Esophagus muscularis mucosa (tissue), 4 donors: Measurements from ENCODE around the gene OSGIN1. TPM values are rescaled to one million over a fixed set of nuclear protein-coding genes. Genes with fewer than 3 reads are reported as not detected.

Source experiments
- DNase-seq: peaks from one replicate; pipeline ENCODE4 v3.0.0-alpha.2; 2017; ENCODE audit errors: extremely low spot score
- H3K27ac ChIP-seq, 4 donors: fragments of 200-600 bp; sonication (generic); replicated peaks in 1 of 4; 1 replicate in 3 of 4; 2 replicates in 1 of 4; pipeline ENCODE4 v1.5.1; 2016 to 2019; ENCODE audit warnings: mild to moderate bottlenecking in 1 of 4
- H3K27me3 ChIP-seq, 4 donors: fragments of 200-600 bp; sonication (generic); one replicate each; pipeline versions ENCODE4 v1.5.1 to v1.6.0; 2016 to 2019
- H3K36me3 ChIP-seq, 4 donors: fragments of 200-600 bp; sonication (generic); one replicate each; pipeline ENCODE4 v1.5.1; 2016 to 2019
- H3K4me1 ChIP-seq, 4 donors: fragments of 200-600 bp; sonication (generic); one replicate each; pipeline ENCODE4 v1.5.1; 2016 to 2019
- H3K4me3 ChIP-seq, 4 donors: fragments of 200-600 bp; sonication (generic); 1 replicate in 2 of 4; 2 replicates in 2 of 4; pipeline ENCODE4 v1.5.1; 2016 to 2019; ENCODE audit warnings: mild to moderate bottlenecking in 4 of 4, moderate library complexity in 1 of 4
- H3K9me3 ChIP-seq, 4 donors: fragments of 200-600 bp; sonication (generic); 1 replicate in 3 of 4; 2 replicates in 1 of 4; pipeline ENCODE4 v1.5.1; 2016 to 2019
- EP300 ChIP-seq: sonication (generic); formaldehyde crosslinking; IDR thresholded peaks from one replicate; pipeline ENCODE4 v1.6.1; 2017; ENCODE audit warnings: antibody characterized with exemption
- POLR2A ChIP-seq: fragments of 450-650 bp; IDR thresholded peaks from one replicate; pipeline ENCODE4 v1.6.1; 2017; ENCODE audit warnings: antibody characterized with exemption, moderate library complexity, mild to moderate bottlenecking, low read depth
- POLR2AphosphoS5 ChIP-seq, 2 donors: sonication (generic); formaldehyde crosslinking; IDR thresholded peaks; one replicate each; pipeline ENCODE4 v1.6.1; 2017; ENCODE audit warnings: antibody characterized with exemption in 2 of 2
- WGBS: methylation state at CpG from one replicate; pipeline ENCODE4 v1.1.5; 2018; 5-methylcytosine and 5-hydroxymethylcytosine counted together
- intact Hi-C: fragments of 100-400 bp; cut with DNase I; formaldehyde crosslinking; loops from one replicate; pipeline ENCODE4 v1.15.1; 2023
- total RNA-seq, 4 donors: library from RNA; depleted of rRNA; stranded (reverse); fragments of >200 nt; gene quantifications; one replicate each; pipeline versions ENCODE4 v1.1.0 to v1.2.1, GENCODE V29; 2016
- TF ChIP-seq, protein P1 (sequence below), 3 experiments: fragments of 200-600 bp in 2 of 3; fragments of 450-650 bp in 1 of 3; sonication (generic) in 2 of 3; IDR thresholded peaks; one replicate each; pipeline ENCODE4 v1.5.1; 2017 to 2019; ENCODE audit warnings: antibody characterized with exemption in 3 of 3, mild to moderate bottlenecking in 2 of 3, moderate library complexity in 1 of 3

Gene OSGIN1
- total RNA-seq, 4 donors from 2014 or later = 7.1 to 17.6 (median 13.8) TPM

DNA sequence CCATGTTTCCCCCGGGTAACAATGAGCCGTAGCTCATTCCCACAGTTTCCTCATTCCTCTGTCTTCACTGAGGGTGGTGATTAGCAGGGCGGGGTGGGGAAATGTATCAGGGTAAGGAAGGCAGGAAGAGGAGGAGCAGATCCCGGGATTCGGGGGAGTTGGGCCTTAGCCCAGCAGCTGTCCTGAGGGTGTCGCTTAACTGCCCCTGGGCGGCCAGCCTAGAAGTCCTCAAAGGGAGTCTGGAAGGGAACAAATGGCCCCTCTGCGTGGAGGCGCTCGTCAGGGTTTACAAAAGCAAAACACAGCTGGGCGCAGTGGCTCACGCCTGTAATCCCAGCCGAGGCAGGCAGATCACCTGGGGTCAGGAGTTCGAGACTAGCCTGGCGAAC, 39.8 kb upstream of the OSGIN1 start:
- TF ChIP-seq POLR2A = no peak
- TF ChIP-seq POLR2AphosphoS5 (IDR thresholded peaks at IDR 0.05) = peak; percentile 60 to 78
- intact Hi-C loops = no loop called here
- Histone ChIP-seq H3K4me1 (peaks cover 15 to 17% (median 16%) of the 10 kb centered on the region in 4 donors), H3K27ac (peak overlapping the region; percentile 59 to 82 (median 76)), H3K36me3 (peaks cover 73 to 100% (median 87%) of the 10 kb centered on the region in 4 donors), H3K4me3 (no peak overlapping the region), H3K9me3 (no peaks in the 10 kb centered on the region), H3K27me3 (no peaks in the 10 kb centered on the region)
- DNase-seq = no peak
- WGBS = 40% methylated on average over 15 of the region's 15 CpGs

DNA sequence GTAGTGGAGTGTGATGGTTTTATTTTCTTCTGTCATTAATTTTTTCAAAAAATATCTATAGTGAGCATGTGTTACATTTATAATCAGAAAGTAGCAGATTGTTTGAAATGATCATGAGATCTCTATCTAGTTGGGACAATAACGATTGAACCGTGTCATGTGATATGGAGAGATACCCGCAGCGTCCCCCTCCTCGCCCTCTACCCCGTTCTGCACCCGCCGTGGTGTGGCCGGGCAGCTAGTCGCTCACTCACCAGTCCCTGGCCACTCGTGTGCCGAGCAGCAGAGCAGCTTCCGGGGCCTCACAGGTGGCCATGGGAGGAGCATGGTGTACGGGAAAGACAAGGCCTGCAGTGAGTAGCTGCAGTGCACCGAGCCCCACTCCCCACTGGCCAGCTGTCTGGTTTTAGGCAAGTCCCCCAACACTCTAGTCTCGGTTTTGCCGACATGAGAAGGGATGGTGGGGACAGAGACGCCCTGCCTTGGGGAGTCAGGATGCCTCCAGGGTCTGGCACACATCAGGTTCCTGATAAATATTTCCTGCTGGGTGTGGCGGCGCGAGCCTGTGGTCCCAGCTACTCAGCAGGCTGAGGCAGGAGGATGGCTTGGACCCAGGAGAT, 38.8 kb upstream of the OSGIN1 start:
- peak overlapping the region in 1 of 4 donors; percentile 82 for H3K27ac ChIP-seq
- H3K27me3 ChIP-seq = no peaks in the 10 kb centered on the region
- no peak overlapping the region for H3K4me3 ChIP-seq
- peaks cover 73 to 100% (median 89%) of the 10 kb centered on the region in 4 donors for H3K36me3 ChIP-seq
- H3K4me1 ChIP-seq = peaks cover 8 to 17% (median 13%) of the 10 kb centered on the region in 4 donors
- DNase-seq = no peak
- TF ChIP-seq POLR2A (no peak), POLR2AphosphoS5 (IDR thresholded peaks at IDR 0.05) (no peak), EP300 (no peak)
- TF ChIP-seq, protein P1, sequence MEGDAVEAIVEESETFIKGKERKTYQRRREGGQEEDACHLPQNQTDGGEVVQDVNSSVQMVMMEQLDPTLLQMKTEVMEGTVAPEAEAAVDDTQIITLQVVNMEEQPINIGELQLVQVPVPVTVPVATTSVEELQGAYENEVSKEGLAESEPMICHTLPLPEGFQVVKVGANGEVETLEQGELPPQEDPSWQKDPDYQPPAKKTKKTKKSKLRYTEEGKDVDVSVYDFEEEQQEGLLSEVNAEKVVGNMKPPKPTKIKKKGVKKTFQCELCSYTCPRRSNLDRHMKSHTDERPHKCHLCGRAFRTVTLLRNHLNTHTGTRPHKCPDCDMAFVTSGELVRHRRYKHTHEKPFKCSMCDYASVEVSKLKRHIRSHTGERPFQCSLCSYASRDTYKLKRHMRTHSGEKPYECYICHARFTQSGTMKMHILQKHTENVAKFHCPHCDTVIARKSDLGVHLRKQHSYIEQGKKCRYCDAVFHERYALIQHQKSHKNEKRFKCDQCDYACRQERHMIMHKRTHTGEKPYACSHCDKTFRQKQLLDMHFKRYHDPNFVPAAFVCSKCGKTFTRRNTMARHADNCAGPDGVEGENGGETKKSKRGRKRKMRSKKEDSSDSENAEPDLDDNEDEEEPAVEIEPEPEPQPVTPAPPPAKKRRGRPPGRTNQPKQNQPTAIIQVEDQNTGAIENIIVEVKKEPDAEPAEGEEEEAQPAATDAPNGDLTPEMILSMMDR (IDR thresholded peaks at IDR 0.05) = no peak
- H3K9me3 ChIP-seq = no peaks in the 10 kb centered on the region
- intact Hi-C loops = no loop called here
- WGBS = 94% methylated on average over 18 of the region's 21 CpGs

DNA sequence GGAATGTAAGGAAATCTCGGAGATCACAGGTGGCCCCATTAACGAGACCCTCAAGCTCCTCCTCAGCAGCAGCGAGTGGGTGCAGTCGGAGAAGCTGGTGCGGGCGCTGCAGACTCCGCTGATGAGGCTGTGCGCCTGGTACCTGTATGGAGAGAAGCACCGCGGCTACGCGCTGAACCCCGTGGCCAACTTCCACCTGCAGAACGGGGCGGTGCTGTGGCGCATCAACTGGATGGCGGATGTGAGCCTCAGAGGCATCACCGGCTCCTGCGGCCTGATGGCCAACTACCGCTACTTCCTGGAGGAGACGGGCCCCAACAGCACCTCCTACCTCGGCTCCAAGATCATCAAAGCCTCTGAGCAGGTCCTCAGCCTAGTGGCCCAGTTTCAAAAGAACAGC, 38.0 kb upstream of the OSGIN1 start:
- intact Hi-C loops = no loop called here
- Histone ChIP-seq H3K4me3 (no peak overlapping the region), H3K36me3 (peaks cover 73 to 100% (median 89%) of the 10 kb centered on the region in 4 donors), H3K27ac (no peak overlapping the region), H3K4me1 (peaks cover 8 to 17% (median 13%) of the 10 kb centered on the region in 4 donors), H3K9me3 (no peaks in the 10 kb centered on the region), H3K27me3 (no peaks in the 10 kb centered on the region)
- WGBS = 98% methylated on average over 21 of the region's 22 CpGs
- DNase-seq = no peak
- TF ChIP-seq EP300 = no peak
- TF ChIP-seq POLR2AphosphoS5 (IDR thresholded peaks at IDR 0.05) = no peak
- no peak for TF ChIP-seq POLR2A
- TF ChIP-seq, protein P1 (IDR thresholded peaks at IDR 0.05) = no peak

DNA sequence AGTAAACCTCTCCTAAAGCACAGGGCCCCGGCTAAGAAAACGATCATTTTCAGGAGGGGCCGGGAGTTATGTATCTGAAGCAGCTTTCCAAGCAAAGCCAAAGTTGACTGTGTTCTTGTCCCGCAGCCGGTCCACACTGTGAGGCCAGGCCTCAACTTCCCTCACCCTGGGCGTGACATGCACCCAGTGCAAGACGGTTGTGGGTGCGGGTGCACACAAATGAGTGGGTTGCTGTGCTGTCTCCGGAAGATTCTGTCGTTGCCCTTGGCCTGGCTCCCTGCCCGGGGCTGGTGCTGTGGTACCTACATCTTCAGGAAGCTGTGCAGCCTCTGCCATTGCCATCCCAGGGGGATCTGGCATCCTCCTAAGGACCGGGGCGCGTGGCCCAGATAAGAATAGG, 37.5 kb upstream of the OSGIN1 start:
- no peaks in the 10 kb centered on the region for H3K27me3 ChIP-seq
- 91% methylated on average over 14 of the region's 14 CpGs for WGBS
- intact Hi-C loops = no loop called here
- no peak overlapping the region for H3K4me3 ChIP-seq
- no peak for DNase-seq
- no peak overlapping the region for H3K27ac ChIP-seq
- TF ChIP-seq EP300 (no peak), POLR2AphosphoS5 (IDR thresholded peaks at IDR 0.05) (no peak), POLR2A (no peak)
- TF ChIP-seq, protein P1 (IDR thresholded peaks at IDR 0.05) = no peak
- no peaks in the 10 kb centered on the region for H3K9me3 ChIP-seq
- peaks cover 69 to 100% (median 89%) of the 10 kb centered on the region in 4 donors for H3K36me3 ChIP-seq
- peaks cover 8 to 17% (median 13%) of the 10 kb centered on the region in 4 donors for H3K4me1 ChIP-seq

DNA sequence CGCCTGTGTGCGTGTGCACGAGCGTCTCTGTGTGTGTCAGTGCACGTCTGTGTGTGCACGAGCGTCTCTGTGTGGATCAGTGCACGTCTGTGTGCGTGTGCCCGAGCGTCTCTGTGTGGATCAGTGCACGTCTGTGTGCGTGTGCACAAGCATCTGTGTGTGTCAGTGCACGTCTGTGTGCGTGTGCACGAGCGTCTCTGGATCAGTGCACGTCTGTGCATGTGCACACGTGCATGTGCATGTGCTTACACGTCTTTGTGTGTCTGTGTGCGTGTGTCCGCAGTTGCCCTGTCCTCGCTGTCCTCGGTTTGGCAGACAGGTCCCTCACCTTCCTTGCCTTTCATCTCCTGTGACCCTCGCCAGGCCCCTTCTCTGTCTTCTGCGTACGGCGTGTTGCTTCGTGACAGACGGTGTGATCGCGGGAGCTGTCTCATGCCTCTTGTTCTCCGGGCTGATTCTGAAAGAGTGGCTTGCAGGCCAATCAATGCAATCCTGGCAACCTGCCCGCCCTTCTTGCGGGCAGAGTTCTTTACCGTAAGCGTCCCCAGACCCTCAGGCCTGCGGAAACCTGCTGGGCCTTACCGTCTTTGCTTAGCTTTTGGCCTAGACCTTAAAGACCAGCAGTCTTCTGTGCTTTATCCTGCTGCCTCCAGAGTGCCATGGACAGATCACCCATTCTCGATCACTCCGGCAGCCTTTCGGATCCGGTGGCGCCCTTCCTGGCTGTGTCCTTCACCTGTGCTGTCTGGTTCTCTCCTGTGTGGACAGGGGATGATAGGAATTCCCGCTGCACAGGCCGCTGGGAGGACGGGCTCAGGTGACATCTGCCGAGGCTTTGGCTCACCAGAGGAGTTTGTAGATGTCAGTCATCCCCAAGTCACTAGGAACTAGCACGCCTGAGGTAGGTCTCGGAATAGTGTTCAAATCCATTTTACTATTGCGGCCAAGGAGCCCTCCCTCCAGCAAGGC, 35.6 kb upstream of the OSGIN1 start:
- 96% methylated on average over 46 of the region's 51 CpGs for WGBS
- H3K4me3 ChIP-seq = no peak overlapping the region
- intact Hi-C loops = no loop called here
- no peak overlapping the region for H3K27ac ChIP-seq
- TF ChIP-seq EP300 (no peak), POLR2A (no peak), POLR2AphosphoS5 (IDR thresholded peaks at IDR 0.05) (no peak)
- TF ChIP-seq, protein P1 (IDR thresholded peaks at IDR 0.05) = no peak
- H3K4me1 ChIP-seq = peaks cover 7 to 14% (median 13%) of the 10 kb centered on the region in 4 donors
- no peaks in the 10 kb centered on the region for H3K9me3 ChIP-seq
- H3K27me3 ChIP-seq = no peaks in the 10 kb centered on the region
- H3K36me3 ChIP-seq = peaks cover 55 to 94% (median 80%) of the 10 kb centered on the region in 4 donors
- no peak for DNase-seq
